WTC11 (cell line): ENCODE data around the gene CATSPER1. TPM values are rescaled to one million over a fixed set of nuclear protein-coding genes. Genes with fewer than 3 reads are reported as not detected.

ENCODE experiments used
- ATAC-seq: fragments of 200-7000 bp; cut with Tn5 transposase; 2 replicates; pipeline ENCODE4 v1.10.0; 2021; ENCODE audit warnings: mild to moderate bottlenecking, moderate library complexity
- CTCF ChIA-PET: fragments of 300-600 bp; sonication (Branson Sonifier 250); formaldehyde crosslinking; loops from one replicate; lab custom pipeline; 2021; ENCODE audit warnings: antibody characterized with exemption; lab: Charles Lee
- POLR2A ChIA-PET: fragments of 350-600 bp; sonication (Branson Sonifier 250); formaldehyde crosslinking; loops from one replicate; lab custom pipeline; 2021; ENCODE audit warnings: antibody characterized with exemption; lab: Charles Lee
- DNase-seq: peaks from one replicate; pipeline ENCODE4 v3.0.0; 2021; ENCODE audit warnings: low spot score
- H3K27ac Mint-ChIP-seq: 2 replicates; pipeline ENCODE4 v1.8.0; 2021; ENCODE audit warnings: mixed read lengths
- H3K27me3 Mint-ChIP-seq: 2 replicates; pipeline ENCODE4 v1.8.0; 2021; ENCODE audit warnings: low read depth, mild to moderate bottlenecking, moderate library complexity, mixed read lengths
- H3K36me3 Mint-ChIP-seq: 2 replicates; pipeline ENCODE4 v1.8.0; 2021; ENCODE audit warnings: mixed read lengths
- H3K4me1 Mint-ChIP-seq: 2 replicates; pipeline ENCODE4 v1.8.0; 2022; ENCODE audit warnings: mixed read lengths
- H3K4me3 Mint-ChIP-seq: 2 replicates; pipeline ENCODE4 v1.8.0; 2021; ENCODE audit warnings: mild to moderate bottlenecking, moderate library complexity, mixed read lengths
- H3K9me3 Mint-ChIP-seq: 2 replicates; pipeline ENCODE4 v1.8.0; 2021; ENCODE audit warnings: mixed read lengths
- ARID4B ChIP-seq: sonication (generic); formaldehyde crosslinking; IDR thresholded peaks from 2 replicates; pipeline ENCODE4 v1.8.0; 2023; ENCODE audit warnings: missing genetic modification reagents, mild to moderate bottlenecking, borderline replicate concordance
- ATF1 ChIP-seq: sonication (generic); formaldehyde crosslinking; IDR thresholded peaks from 2 replicates; pipeline ENCODE4 v1.8.1; 2023; ENCODE audit warnings: mild to moderate bottlenecking, moderate library complexity, missing genetic modification reagents
- ATF2 ChIP-seq: sonication (generic); formaldehyde crosslinking; IDR thresholded peaks from 2 replicates; pipeline ENCODE4 v1.8.1; 2022; ENCODE audit warnings: low read depth, missing genetic modification reagents, borderline replicate concordance
- ELF4 ChIP-seq: sonication (generic); formaldehyde crosslinking; IDR thresholded peaks from 2 replicates; pipeline ENCODE4 v1.8.1; 2022; ENCODE audit warnings: low read depth, mild to moderate bottlenecking, moderate library complexity, missing genetic modification reagents
- ETV6 ChIP-seq: sonication (generic); formaldehyde crosslinking; IDR thresholded peaks from 2 replicates; pipeline ENCODE4 v1.8.1; 2022; ENCODE audit warnings: mild to moderate bottlenecking, missing genetic modification reagents
- GABPB1 ChIP-seq: sonication (generic); formaldehyde crosslinking; IDR thresholded peaks from 2 replicates; pipeline ENCODE4 v1.8.1; 2023; ENCODE audit warnings: mild to moderate bottlenecking, missing genetic modification reagents
- JUN ChIP-seq: sonication (generic); formaldehyde crosslinking; IDR thresholded peaks from 2 replicates; pipeline ENCODE4 v1.8.0; 2023; ENCODE audit warnings: mild to moderate bottlenecking, missing genetic modification reagents
- KAT7 ChIP-seq: sonication (generic); formaldehyde crosslinking; IDR thresholded peaks from 2 replicates; pipeline ENCODE4 v1.8.1; 2023; ENCODE audit warnings: missing genetic modification reagents, mild to moderate bottlenecking, borderline replicate concordance
- MAX ChIP-seq: sonication (generic); formaldehyde crosslinking; IDR thresholded peaks from 2 replicates; pipeline ENCODE4 v1.8.0; 2022; ENCODE audit warnings: mild to moderate bottlenecking, missing genetic modification reagents
- MYBL2 ChIP-seq: sonication (generic); formaldehyde crosslinking; IDR thresholded peaks from 2 replicates; pipeline ENCODE4 v1.8.1; 2023; ENCODE audit warnings: mild to moderate bottlenecking, moderate library complexity, missing genetic modification reagents
- NR2C2 ChIP-seq: sonication (generic); formaldehyde crosslinking; IDR thresholded peaks from 2 replicates; pipeline ENCODE4 v1.8.0; 2022; ENCODE audit warnings: mild to moderate bottlenecking, missing genetic modification reagents
- OVOL2 ChIP-seq: fragments of 250-450 bp; sonication (Bioruptor Pico); IDR thresholded peaks from 2 replicates; pipeline ENCODE4 v1.9.0; 2021; ENCODE audit warnings: mild to moderate bottlenecking, borderline replicate concordance
- PRDM15 ChIP-seq: sonication (generic); formaldehyde crosslinking; IDR thresholded peaks from 2 replicates; pipeline ENCODE4 v1.8.0; 2022; ENCODE audit warnings: missing genetic modification reagents
- PREB ChIP-seq: sonication (generic); formaldehyde crosslinking; IDR thresholded peaks from 2 replicates; pipeline ENCODE4 v1.8.1; 2022; ENCODE audit warnings: mild to moderate bottlenecking, missing genetic modification reagents, moderate library complexity, borderline replicate concordance
- SMAD3 ChIP-seq: sonication (generic); formaldehyde crosslinking; IDR thresholded peaks from 2 replicates; pipeline ENCODE4 v1.8.0; 2022; ENCODE audit warnings: missing genetic modification reagents, mild to moderate bottlenecking, borderline replicate concordance
- TEAD4 ChIP-seq: sonication (generic); formaldehyde crosslinking; IDR thresholded peaks from 2 replicates; pipeline ENCODE4 v1.8.0; 2022; ENCODE audit warnings: mild to moderate bottlenecking, missing genetic modification reagents
- ZNF138 ChIP-seq: sonication (generic); formaldehyde crosslinking; conservative IDR thresholded peaks from 2 replicates; pipeline ENCODE4 v1.8.1; 2022; ENCODE audit warnings: mild to moderate bottlenecking, moderate library complexity, missing genetic modification reagents
- ZNF263 ChIP-seq: sonication (generic); formaldehyde crosslinking; IDR thresholded peaks from 2 replicates; pipeline ENCODE4 v1.8.1; 2022; ENCODE audit warnings: low read depth, mild to moderate bottlenecking, moderate library complexity, missing genetic modification reagents
- ZNF416 ChIP-seq: fragments of 250-450 bp; sonication (Bioruptor Pico); IDR thresholded peaks from 2 replicates; pipeline ENCODE4 v1.9.0; 2021; ENCODE audit warnings: mild to moderate bottlenecking, inconsistent platforms
- ZSCAN18 ChIP-seq: fragments of 250-450 bp; sonication (Bioruptor Pico); IDR thresholded peaks from 2 replicates; pipeline ENCODE4 v2.1.2; 2022; ENCODE audit warnings: mild to moderate bottlenecking, moderate library complexity
- total RNA-seq: library from RNA; stranded (reverse); gene quantifications from 3 replicates; pipeline ENCODE4 v1.2.3, GENCODE V29; 2021

The CATSPER1 gene
- total RNA-seq, 1 experiment from 2014 or later: not detected

GRCh38 chr11:66015936-66016792 lies 10.1 kb downstream of the CATSPER1 start (continued):
- TF ChIP-seq ZNF138 (CRISPR knock-in tag): no peak

GRCh38 chr11:66015454-66015881 lies 10.8 kb downstream of the CATSPER1 start:
- TF ChIP-seq KAT7 (CRISPR knock-in tag): no peak
- no peak for TF ChIP-seq ATF2 (CRISPR knock-in tag)
- no peak for TF ChIP-seq TEAD4 (CRISPR knock-in tag)
- no peak for TF ChIP-seq PRDM15 (CRISPR knock-in tag)
- no peak for TF ChIP-seq SMAD3
- TF ChIP-seq MYBL2: no peak
- no peak for TF ChIP-seq ATF1 (CRISPR knock-in tag)
- TF ChIP-seq NR2C2: no peak
- TF ChIP-seq ELF4 (CRISPR knock-in tag): no peak
- TF ChIP-seq ETV6 (CRISPR knock-in tag): no peak
- TF ChIP-seq GABPB1: no peak
- no peak for TF ChIP-seq ZNF416 (CRISPR knock-in tag)
- no peak for TF ChIP-seq ZNF263 (CRISPR knock-in tag)
- no peak for TF ChIP-seq ZSCAN18 (CRISPR knock-in tag)
- TF ChIP-seq PREB: no peak
- TF ChIP-seq MAX (CRISPR knock-in tag): no peak
- TF ChIP-seq ARID4B (CRISPR knock-in tag): no peak
- no peak for TF ChIP-seq OVOL2
- no peak for TF ChIP-seq JUN (CRISPR knock-in tag)
- CTCF ChIA-PET: interaction anchor here (0.6 to 1.6 kb wide), 4 partner anchors 30 to 235 kb away, joined by 3 to 4 read pairs (median 4); partner anchors contain the start of gene CCDC85B
- Mint-ChIP-seq H3K36me3 (no peaks in the 10 kb centered on the region), H3K4me1 (no peaks in the 10 kb centered on the region), H3K4me3 (no peak overlapping the region), H3K9me3 (no peaks in the 10 kb centered on the region), H3K27ac (no peak overlapping the region), H3K27me3 (peaks cover 18% of the 10 kb centered on the region)
- no peak for DNase-seq
- POLR2A ChIA-PET: no interaction called here
- ATAC-seq: no peak
